H7 (cell line): ENCODE measurements around the gene DOC2B. TPM values are rescaled to one million over a fixed set of nuclear protein-coding genes. Genes with fewer than 3 reads are reported as not detected.
"Not testable (repeated sequence)": the region's sequence is repeated elsewhere in the genome, so short reads cannot be mapped to it uniquely, and the experiment has no call there.

ENCODE experiments used
- DNase-seq: peaks from one replicate; pipeline ENCODE4 v3.0.0; 2012
- H3K27me3 ChIP-seq: 2 replicates; pipeline ENCODE4 v1.6.0; 2011; ENCODE audit warnings: mild to moderate bottlenecking, low read length; ENCODE audit not compliant: control insufficient read depth, insufficient read depth
- H3K36me3 ChIP-seq: replicated peaks from 2 replicates; pipeline ENCODE4 v1.5.1; 2011; ENCODE audit warnings: low read length; ENCODE audit not compliant: control insufficient read depth, insufficient read depth
- H3K4me3 ChIP-seq: 2 replicates; pipeline ENCODE4 v1.5.1; 2011; ENCODE audit warnings: low read depth, mild to moderate bottlenecking, control low read depth, low read length, moderate library complexity; ENCODE audit not compliant: insufficient read depth
- total RNA-seq: library from RNA; depleted of rRNA; stranded (reverse); fragments of >200 nt; shearing (Covaris generic); gene quantifications from 2 replicates; pipeline ENCODE4 v1.2.3, GENCODE V29; 2014

The DOC2B gene
- total RNA-seq, 1 experiment from 2014 or later = 1.1 TPM

DNA sequence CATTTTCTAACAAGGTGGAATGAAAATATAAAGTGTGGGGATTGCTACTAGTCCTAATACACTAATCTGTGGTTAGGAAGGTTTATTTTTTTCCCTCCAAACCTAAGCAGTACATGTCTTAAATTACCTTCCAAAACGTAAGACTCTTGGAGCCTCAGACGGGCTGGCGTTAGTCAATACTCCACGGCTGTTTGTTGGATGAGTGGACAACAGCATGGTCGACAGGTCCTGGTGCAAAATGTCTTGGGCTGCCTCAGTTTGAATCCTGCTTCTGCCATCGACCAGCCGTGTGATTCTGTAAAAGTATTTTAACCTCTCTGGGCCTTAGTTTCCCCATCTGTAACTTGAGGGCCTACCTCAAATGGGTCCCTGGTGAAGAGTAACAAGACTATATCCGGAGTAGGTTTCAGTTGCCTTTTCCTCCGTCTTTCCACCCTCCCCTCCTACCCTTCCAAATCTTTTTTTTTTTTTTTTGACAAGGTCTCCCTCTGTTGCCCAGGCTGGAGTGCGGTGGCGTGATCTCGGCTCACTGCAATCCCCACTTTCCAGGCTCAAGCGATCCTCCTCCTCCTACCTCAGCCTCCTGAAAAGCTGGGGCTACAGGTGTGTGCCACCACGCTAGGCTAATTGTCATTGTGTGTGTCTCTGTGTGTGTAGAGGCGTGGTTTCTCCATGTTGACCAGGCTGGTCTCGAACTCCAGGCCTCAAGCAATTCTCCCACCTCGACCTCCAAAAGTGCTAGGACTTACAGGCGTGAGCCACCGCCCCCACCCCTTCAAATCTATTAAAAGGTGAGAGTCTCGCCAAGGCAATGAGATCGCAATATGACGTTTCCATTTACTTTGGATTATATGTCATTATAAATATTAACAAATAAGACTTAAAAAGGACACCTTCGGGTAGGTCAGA lies 38.3 kb downstream of the DOC2B start:
- Histone ChIP-seq H3K4me3 (no peak overlapping the region), H3K36me3 (no peaks in the 10 kb centered on the region), H3K27me3 (peaks cover 10% of the 10 kb centered on the region)
- no peak for DNase-seq

DNA sequence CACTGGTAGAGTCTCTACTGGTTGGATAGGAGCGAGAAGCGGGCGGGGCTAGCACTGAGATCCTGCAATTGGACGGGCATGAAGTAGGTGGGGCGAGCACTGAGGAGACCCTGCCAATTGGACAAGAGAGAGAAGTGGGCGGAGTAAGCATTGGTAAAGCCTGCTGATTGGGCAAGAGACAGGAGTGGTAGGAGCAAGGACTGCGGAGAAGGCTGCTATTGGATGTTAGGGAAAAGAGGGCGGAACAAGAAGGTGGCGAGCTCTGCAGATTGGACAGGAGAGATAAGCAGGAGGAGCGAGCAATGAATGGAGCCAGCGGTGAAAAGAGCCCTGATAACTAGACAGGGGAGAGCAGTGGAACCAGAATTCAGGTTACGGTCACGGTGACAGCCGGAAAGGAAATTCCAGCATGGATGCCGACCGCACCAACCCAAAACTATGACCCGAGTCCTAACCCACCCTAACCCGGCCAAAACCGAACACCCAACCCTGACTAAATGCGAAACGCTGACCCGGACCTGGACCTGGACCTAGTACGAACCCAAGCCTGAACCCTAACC lies 39.3 kb downstream of the DOC2B start:
- DNase-seq = no peak
- Histone ChIP-seq H3K36me3 (no peaks in the 10 kb centered on the region), H3K4me3 (no peak overlapping the region), H3K27me3 (peaks cover 10% of the 10 kb centered on the region)

DNA sequence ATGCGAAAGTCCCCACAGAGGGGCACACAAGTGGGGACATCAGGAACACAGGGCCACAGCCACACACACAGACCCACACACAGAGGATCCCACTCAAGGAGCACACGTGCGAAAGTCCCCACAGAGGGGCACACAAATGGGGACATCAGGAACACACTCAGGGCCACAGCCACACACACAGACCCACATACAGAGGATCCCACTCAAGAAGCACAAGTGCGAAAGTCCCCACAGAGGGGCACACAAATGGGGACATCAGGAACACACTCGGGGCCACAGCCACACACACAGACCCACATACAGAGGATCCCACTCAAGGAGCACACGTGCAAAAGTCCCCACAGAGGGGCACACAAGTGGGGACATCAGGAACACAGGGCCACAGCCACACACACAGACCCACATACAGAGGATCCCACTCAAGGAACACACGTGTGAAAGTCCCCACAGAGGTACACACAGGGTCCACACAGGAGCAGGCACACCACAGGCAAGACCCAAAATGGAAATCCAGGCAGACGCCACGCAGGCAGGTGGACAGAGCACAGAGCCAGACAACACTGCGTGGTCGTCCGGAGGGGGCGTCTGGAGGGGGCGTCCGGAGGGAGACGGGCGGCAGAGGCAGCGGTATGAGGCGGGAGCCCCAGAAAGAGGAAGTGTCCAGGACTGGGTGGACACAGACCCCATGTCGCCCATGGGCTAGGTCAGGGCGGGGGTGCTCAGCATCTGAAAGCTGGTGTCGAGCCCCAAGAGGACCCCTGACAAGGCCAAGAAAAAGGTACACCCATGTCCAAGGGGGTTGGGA lies 41.8 kb downstream of the DOC2B start:
- DNase-seq, H3K4me3 ChIP-seq: not testable (repeated sequence)

DNA sequence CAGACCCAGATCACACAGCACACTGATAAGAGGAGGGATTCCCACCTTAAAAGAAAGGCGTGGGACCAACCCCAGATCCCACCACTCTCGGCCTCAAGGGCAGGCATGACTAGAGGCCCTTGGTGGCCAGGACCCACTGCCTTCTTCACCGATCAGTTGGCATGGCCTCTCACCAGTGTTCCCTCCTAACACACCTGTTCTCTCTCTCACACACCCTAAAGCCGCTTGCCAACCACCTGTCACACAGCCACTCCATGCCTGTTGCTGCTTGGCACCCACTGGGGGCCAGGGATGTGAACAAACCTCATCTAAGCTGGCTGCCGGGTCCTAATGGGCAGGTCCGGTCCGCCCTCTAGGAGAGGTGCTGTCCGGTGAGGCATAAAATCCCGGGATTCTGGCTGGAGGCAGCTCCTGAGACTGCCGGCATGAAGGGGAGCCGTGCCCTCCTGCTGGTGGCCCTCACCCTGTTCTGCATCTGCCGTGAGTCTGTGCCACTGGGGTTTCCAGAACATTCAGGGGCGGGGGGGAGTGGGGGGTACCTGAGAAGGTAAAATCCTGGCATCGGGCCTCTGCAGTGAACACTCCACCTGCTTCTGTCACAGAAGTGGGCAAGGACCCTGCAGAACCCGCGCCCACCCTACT lies 44.2 kb downstream of the DOC2B start, which contains the start of gene SCGB1C2:
Gene SCGB1C2 (plus strand): TSS at position 404 of the 642 bp plus-strand sequence. CDS start 22 bp downstream, at position 426.
- H3K4me3 ChIP-seq, H3K27me3 ChIP-seq, H3K36me3 ChIP-seq, DNase-seq: not testable (repeated sequence)

More for the DNA sequence above, 41.8 kb downstream of the DOC2B start:
- H3K36me3 ChIP-seq = not testable (repeated sequence)
- peaks cover 10% of the 10 kb centered on the region for H3K27me3 ChIP-seq

DNA sequence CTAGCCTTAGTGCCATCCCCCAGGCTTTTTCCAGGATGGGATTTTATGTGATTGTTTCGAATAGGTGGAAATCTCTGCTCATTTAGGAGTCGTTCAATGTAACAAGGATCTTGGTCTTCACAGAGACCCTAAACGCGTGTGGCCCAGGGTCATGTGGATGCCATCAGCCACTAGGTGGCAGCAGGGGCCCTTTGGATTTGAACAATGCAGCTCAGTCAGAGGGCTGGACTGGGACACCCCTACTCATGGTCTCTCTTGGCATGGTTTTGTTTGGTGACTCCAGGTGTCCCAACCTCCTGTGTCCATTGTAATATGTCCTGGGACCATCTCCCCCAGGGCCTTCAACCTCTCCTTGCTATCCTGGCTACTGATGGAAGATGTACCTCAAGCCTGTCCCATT lies 44.9 kb downstream of the DOC2B start:
- not testable (repeated sequence) for H3K4me3 ChIP-seq, H3K27me3 ChIP-seq, DNase-seq, H3K36me3 ChIP-seq

DNA sequence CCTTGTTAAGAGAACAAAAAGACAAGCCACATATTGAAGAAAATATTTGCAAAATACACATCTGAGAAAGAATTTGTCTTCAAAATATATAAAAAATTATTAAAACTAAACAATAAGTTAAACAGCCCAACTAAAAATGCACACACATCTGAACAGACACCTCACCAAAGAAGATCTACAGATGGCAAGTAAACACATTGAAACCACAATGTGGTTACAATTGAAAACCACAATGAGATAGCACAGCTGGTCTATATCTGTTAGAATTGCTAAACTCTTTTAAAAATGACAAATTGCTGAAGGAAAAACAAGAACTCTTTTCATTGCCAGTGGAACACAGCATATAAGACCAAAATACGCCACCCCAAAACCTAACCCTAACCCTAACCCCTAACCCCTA lies 45.6 kb downstream of the DOC2B start:
- H3K4me3 ChIP-seq, DNase-seq, H3K27me3 ChIP-seq, H3K36me3 ChIP-seq: not testable (repeated sequence)

DNA sequence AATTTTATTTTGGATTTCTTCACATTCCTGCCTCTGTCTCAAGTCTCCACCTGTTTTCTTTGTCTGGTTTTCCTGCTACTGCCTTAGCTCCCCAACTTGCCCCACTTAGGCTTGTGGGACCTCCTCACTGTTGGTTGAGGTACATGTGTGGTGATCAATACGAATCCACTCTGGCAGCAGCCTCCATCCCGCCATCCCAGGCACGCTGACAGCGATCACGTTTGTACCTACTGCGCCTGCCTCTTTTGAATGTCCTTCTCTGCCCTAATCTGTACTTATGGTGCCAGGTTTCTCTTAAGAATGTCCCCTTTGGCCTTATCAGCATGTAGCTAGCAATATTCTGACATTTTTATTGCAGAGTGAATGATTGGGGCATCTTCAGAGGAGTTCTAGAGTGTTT lies 46.4 kb downstream of the DOC2B start:
- H3K4me3 ChIP-seq, H3K36me3 ChIP-seq, H3K27me3 ChIP-seq, DNase-seq: not testable (repeated sequence)

DNA sequence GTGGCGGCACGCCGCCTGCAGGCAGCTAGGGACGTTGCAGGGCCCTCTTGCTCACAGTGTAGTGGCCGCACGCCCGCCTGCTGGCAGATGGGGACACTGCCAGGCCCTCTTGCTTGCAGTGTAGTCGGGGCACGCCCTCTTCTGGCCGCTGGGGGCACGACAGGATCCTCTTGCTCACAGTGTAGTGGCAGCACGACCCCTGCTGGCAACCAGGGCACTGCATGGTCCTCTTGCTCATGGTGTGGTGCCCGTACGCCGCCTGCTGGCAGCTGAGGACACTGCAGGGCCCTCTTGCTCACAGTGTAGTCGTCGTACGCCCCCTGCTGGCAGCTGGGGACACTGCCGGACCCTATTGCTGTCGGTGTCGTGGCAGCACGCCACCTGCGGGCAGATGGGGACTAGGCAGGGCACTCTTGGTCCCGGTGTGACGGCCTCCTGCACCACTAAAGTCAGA lies 47.1 kb downstream of the DOC2B start:
- H3K4me3 ChIP-seq, DNase-seq, H3K36me3 ChIP-seq, H3K27me3 ChIP-seq: not testable (repeated sequence)

DNA sequence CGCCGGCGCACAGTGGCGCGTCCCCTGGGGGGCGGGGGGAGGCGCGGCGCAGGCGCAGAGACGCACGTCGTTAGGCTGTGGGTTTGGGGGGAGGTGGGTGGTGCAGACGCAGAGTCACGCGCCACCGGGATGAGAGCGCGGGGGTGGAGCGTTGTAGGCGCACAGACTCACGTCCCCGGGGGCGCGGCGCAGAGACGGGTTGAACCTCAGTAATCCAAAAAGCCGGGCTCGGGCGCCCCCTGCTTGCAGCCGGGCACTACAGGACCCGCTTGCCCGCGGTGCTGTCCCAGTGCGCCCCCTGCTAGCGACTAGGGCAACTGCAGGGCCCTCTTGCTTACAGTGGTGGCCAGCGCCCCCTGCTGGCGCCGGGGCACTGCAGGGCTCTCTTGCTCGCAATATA lies 47.5 kb downstream of the DOC2B start:
- not testable (repeated sequence) for H3K36me3 ChIP-seq, H3K27me3 ChIP-seq, H3K4me3 ChIP-seq, DNase-seq

DNA sequence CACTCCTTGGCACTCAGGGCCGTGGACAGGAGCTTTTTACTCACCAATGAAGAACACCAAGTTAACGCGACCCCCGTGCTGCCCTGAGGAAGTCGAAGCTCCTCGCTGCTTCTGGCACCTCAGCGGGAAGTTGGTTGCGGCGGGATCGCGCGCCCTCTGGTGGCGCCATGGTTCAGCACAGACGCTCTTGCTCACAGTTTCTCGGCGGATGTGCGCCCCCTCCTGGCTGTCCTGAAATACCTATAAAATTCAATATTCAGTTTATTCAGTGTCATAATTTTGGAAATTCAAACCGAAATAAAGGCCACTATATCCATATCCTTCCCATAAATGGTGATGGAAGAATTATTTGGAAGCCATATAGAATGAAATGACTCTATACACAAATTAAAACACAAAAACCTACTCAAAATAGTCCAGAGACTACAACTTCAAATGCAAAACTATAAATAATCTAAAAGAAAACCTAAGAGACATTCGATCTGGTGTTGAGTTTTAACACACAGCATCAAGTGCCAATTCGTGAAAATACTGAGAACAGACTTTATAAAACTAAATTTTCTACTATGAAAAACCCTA lies 63.0 kb downstream of the DOC2B start:
- peak; percentile 8 for DNase-seq
- not testable (repeated sequence) for H3K36me3 ChIP-seq, H3K27me3 ChIP-seq, H3K4me3 ChIP-seq

DNA sequence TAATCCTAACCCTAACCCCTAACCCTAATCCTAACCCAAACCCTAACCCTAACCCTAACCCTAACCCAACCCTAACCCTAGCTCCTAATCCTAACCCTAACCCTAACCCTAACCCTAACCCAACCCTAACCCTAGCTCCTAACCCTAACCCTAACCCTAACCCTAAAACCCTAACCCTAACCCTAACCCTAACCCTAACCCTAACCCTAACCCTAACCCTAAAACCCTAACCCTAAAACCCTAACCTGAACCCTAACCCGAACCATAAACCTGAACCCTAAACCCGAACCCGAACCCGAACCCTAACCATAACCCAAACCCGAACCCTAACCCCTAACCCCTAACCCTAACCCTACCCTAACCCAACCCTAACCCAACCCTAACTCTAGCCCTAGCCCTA lies 68.3 kb downstream of the DOC2B start:
- DNase-seq = not testable (repeated sequence)

More for the DNA sequence above, 68.3 kb downstream of the DOC2B start:
- not testable (repeated sequence) for H3K4me3 ChIP-seq, H3K27me3 ChIP-seq, H3K36me3 ChIP-seq
